ENCODE measurements around the gene TMEM86A.

DNA sequence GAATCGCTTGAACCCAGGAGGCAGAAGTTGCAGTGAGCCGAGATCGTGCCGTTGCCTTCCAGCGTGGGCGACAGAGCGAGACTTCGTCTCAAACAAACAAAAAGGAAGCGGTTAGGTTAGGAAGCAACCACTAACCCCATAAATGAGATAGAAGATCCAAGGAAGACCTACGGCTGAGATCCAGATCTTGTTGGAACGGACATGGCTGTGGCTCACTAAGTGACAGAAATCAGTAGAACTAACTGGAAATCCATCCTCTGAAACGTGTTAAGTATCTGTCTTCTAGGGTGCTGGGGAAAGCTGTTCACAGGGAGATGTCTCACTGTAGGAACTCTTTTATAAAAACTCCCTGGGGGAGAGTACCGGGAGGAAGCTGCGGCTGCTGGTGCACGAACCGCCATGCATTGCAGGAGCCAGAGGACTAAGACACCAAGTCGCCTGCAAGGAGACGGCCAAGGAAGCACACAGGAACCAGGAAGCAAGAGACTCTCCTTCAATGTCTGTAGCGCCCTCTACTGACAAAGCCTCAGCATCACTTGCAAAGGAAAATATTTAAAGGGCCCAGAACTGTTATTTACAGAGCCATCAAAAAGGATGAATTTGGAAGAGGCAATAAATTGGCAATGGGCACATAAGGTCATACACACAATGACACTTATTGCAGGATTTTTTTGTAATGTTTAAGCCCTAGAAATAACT, 47.6 kb upstream of the TMEM86A start:
- TF ChIP-seq, protein P1, sequence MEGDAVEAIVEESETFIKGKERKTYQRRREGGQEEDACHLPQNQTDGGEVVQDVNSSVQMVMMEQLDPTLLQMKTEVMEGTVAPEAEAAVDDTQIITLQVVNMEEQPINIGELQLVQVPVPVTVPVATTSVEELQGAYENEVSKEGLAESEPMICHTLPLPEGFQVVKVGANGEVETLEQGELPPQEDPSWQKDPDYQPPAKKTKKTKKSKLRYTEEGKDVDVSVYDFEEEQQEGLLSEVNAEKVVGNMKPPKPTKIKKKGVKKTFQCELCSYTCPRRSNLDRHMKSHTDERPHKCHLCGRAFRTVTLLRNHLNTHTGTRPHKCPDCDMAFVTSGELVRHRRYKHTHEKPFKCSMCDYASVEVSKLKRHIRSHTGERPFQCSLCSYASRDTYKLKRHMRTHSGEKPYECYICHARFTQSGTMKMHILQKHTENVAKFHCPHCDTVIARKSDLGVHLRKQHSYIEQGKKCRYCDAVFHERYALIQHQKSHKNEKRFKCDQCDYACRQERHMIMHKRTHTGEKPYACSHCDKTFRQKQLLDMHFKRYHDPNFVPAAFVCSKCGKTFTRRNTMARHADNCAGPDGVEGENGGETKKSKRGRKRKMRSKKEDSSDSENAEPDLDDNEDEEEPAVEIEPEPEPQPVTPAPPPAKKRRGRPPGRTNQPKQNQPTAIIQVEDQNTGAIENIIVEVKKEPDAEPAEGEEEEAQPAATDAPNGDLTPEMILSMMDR (IDR thresholded peaks at IDR 0.05) = peak; percentile 54
- no peak for TF ChIP-seq EZH2phosphoT487 (IDR thresholded peaks at IDR 0.05)
